HG02759 (cell line): Measurements from ENCODE around the gene ITLN1.
A peak's percentile ranks its signal among the peaks of the same experiment; 100 is the strongest.

Experiments used
- ATAC-seq: cut with Tn5 transposase; IDR thresholded peaks from one replicate; pipeline ENCODE4 v1.9.1; 2021; ENCODE audit warnings: mild to moderate bottlenecking, moderate library complexity; ENCODE audit not compliant: unreplicated experiment

Gene ITLN1

DNA sequence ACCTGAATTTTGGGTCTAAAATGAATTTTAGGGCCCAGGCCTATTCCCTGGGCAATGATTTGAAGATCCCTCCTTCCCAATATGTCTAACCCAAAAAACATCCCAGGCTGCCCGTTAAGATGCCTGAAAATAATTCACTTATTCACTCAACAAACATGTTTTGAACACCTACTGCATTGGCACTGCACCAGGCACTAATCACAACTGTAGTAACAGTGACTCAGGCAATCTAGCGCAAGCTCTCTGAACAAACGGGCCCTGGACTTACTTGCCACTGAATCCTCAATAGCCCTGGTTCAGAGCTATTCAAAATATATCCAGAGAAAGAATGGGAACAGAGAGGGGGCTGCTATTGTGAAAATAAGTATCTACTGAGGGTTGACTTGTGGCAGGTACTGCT lies 26.5 kb downstream of the ITLN1 start:
- no peak for ATAC-seq

DNA sequence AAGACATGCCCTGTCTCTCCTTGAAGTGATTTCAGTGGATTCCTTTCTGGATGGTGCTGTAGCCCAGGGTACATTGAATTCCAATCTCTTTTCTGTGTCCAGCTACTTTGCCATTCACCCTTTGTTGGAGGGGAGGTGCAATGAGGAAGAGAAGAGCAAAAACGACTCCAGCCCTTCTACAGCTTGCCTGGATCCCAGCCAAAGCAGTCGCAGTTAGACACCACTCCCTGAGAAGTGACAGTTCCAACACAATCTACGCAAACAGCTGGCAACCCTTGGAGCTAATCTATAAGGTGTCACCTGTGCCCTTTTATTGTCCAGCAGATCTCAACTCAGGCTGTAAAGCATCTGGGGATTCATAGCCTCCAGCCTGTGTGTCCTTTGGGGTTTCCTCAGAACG lies 26.9 kb downstream of the ITLN1 start:
- ATAC-seq: no peak

DNA sequence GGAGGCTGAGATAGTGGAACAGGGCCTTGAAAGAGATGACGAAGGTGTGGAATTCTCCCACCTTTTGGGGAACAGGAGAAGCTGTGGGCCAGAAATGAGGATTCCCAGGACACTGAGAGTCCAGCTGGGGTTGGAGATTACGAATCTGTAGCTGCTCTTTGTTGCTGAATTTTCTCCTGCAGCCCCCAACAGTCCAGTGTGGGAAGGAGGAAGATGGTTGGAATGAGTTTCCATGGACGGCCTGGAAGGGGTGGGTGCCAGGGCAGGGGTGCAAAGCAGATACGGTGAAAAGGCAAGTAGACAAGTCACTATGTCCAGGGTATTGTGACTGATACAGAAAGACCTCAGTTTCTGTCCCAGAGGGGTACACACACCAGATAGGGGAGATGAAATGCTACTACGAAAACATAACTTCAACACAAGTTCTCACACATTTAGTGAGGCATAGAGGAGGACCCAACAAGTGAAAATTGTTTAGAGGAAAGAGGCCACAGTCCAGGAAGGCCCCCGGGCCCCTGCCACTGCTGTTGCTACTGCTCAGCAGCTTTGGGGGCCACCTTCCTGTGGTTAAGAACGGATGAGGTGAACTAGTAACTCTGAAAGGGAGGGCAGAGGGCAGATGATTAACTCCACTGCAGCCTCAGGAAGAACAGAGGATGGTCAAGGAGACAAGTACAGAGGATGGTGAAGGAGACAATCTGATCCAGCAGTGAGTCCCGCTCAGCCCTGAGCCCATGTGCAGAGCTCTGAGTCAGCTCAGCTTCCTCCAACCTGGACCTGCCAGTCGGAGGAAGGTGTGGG lies 29.6 kb downstream of the ITLN1 start:
- ATAC-seq: peak; percentile 78

DNA sequence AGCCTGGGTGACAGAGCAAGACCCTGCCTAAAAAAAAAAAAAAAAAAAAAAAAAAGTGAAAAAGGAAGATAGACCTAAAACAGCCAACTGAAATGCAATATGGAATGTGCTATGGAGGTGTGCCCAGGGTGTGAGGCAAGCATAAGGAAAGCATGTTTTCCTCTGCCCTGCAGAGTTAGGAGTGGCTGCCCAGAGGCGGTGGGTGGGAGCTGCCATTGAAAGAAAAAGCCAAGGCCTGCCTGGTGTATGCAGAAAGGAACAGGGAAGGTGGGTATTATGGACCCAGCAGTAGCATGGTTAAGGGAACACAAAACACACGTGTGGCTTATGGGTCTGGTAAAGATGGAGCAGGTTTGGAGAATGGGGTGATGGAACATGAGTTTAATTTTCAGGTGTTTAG lies 31.2 kb downstream of the ITLN1 start:
- no peak for ATAC-seq

GRCh38 chr1:160853014-160853413 lies 32.0 kb downstream of the ITLN1 start:
- no peak for ATAC-seq

DNA sequence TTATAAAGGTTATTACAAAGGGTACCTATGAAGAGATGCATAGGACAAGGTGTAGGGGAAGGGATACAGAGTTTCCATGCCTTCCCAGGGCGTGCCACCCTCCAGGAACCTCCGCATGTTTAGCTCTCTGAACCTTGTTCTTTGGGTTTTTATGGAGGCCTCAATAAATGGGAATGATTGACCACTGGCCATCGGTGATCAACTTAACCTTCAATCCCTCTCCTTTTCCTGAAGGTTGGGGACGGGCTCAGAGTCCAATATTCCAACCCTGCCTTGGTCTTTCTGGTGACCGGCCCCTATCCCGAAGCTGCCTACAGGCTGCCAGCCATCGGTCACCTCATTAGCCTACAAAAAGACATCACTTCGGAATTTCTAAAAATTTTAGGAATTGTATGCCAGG lies 34.0 kb downstream of the ITLN1 start:
- ATAC-seq: no peak

- no peak for ATAC-seq
These were observed 34.4 kb downstream of the ITLN1 start for GRCh38 chr1:160850541-160850940.

DNA sequence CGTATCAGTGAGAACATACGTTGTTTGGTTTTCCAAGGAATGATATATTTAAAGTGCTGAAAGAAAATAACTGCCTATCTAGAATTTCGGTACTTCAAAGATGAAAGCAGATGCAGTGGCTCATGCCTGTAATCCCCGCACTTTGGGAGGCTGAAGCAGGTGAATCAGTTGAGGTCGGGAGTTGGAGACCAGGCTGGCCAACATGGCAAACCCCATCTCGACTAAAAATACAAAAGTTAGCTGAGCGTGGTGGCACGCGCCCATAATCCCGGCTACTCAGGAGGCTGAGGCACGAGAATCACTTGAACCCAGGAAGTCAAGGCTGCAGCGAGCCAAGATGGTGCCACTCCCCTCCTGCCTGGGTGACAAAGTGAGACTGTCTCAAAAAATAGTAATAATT lies 38.7 kb downstream of the ITLN1 start:
- ATAC-seq: no peak

DNA sequence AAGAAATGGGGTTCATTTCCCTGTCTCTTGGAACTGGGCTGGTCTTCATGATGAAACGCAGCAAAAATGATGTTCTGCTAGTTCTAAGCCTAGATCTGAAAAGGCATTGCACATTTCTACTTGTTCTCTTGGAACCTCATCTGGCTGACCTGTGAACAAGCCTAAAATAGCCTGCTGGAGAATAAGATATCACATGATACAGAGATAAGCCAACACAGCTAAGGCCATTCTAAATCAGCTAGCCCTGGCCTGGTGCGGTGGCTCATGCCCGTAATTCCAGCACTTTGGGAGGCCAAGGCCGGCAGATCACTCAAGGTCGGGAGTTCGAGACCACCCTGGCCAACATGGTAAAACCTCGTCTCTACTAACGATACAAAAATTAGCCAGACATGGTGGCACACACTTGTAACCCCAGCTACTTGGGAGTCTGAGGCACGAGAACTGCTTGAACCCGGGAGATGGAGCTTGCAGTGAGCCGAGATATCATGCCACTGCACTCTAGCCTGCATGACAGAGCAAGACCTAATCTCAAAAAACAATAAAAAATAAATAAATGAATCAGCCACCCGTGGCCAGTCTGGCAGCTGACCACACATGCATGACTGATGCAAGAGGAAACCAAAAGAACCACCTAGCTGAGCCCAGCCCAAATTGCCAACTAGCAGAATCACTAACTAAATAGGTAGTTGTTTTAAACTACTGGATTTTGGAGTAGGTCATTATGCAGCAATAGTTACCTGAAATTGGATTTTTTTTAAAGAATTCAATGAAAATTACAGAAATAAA lies 40.3 kb downstream of the ITLN1 start:
- ATAC-seq: no peak

- ATAC-seq: no peak
These were observed 43.9 kb downstream of the ITLN1 start for GRCh38 chr1:160841079-160841478.

- ATAC-seq: no peak
These were observed 45.2 kb downstream of the ITLN1 start for GRCh38 chr1:160839746-160840145.

DNA sequence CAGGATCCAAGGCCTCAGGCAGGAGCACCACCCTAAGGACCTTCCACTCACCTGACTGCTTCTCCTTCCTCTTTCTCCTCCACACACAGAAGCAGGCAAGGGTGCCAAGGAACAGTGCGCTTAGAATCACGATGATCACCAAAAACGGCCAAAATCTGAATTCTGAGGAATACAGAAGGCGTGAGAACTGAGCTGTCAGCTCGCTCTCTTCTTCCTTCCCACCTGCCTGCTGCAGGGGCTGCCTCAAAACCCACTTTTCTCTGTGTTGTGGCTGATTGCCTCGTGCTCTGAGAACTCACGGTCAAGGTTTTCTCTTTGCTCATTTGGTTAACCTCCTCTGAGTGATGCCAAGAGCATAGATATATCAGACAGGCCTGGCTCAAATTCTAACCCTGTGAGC lies 46.1 kb downstream of the ITLN1 start:
- no peak for ATAC-seq

DNA sequence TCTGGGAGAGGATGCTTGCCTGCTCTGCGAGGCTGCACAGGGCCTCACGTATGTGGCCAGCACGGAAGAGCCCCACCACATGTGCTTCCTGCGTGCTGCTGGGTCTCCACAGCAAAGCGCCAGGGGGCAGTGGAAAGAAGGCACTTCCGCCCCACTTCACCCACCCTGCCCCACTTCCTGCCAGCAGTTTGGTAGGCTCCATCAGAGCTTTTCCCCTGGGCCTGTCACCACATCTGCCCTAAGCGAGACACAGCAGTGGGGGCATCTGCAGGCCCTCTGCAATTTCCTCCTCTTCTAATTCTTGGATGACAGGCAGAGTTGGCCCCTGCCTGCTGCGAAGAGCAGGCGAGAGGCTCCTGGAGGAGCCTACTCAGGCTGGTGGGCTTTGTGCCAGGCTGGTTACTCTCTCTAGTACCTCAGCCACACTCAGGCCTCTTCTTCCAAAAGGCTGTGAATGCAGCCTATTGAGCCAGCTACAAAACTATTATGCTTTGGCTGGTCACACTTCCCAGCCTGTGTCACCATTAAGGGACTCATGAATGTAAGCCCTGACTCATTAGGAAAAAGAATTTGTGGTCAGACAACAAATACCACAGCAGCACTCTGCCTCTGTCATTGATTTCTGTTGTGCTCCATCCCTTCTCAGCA lies 47.3 kb downstream of the ITLN1 start:
- peak; percentile 80 for ATAC-seq

DNA sequence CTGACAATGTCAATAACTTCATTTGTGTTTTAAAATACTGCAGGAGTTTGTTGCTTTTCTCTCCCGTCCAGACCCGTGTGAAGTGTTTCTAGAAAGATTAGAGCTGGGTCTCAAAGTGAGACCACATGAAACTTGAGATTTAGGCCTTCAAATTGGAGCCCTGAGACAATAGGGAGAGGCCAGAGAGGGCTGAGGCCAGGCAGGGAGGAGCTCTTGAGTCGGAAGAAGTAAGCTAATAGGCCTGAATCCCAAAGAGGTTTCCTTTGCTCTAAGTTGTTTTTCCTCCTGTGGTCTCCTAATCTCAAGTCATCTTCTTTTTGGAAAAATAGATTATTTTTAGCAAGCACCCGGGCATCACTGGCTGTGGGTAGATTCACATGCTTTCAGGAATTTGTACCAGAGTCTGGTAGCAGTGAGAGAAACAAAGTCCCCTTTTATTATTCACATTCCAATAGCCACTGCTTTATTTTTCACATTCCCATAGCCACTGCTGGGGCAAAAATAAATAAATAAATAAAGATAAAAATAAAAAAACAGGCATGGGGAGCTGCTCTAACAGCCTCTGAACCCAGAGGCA lies 47.9 kb downstream of the ITLN1 start:
- ATAC-seq: no peak

DNA sequence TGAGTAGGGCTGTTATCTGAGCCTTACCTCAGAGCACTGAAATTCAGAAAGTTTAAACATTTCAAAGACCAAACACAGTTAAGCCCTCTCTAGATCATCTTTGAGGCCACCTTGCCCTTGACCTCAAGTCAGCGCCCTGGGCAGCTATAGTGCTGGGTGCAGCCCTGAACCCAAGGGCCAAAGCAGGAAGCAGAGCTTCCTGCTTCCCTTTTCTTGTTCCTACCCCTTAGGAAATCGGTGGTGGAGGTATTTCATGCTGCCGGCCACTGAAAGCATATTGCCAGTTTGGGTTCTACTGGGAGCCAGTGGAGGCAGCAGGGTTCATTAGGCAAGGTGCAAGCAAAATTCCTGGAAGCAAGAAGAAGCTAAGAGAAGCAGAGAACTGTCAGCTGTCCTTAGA lies 48.4 kb downstream of the ITLN1 start:
- no peak for ATAC-seq

DNA sequence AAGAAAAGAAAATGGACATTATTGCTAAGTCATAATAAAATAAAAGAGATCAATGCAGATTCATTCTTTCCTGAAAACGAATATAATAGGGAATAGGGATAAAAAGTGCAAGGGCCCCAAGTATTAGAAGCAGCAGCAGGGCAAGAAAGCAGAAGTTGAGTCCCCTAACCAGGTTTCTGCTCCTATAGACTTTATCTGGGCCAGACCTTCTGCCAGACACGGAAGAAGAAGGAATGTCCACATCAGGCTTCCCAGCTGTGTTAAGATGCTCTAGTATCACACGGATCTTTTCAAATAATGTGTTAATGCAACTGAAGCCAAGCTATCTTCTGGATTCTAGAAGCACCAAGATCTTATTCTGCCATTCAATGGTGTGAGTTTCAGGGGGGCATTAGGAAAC lies 49.2 kb downstream of the ITLN1 start:
- ATAC-seq: no peak

DNA sequence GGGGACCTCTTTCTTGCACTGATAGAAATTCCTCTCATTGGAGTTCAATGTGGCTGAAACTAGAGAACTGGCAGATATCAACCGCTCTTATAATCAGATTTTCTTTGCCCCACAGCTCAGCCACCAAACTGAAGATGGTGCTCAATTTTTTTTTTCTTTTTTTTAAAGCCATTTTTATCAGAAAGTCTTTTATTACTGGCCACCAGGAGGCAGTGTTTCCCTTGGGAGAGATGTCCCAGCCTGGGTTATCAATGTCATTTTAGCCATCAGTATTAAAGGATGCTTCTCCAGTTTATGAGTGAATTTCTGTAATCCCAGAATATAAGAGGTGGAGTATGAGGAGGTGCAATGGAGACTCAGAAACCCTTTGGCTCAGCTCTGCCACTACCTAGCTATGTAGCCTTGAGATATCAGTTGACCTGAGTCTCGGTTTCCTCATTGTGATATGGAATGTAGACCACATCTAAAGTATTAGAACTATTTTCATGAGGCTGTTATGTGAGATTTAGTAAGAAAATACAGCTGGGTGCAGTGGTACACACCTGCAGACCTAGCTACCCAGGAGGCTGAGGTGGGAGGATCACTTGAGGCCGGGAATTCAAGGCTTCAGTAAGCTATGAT lies 49.9 kb downstream of the ITLN1 start:
- ATAC-seq: no peak

- ATAC-seq: no peak
These were observed 54.4 kb downstream of the ITLN1 start for GRCh38 chr1:160830321-160831153.

GRCh38 chr1:160829766-160830165 lies 55.2 kb downstream of the ITLN1 start:
- ATAC-seq: no peak

DNA sequence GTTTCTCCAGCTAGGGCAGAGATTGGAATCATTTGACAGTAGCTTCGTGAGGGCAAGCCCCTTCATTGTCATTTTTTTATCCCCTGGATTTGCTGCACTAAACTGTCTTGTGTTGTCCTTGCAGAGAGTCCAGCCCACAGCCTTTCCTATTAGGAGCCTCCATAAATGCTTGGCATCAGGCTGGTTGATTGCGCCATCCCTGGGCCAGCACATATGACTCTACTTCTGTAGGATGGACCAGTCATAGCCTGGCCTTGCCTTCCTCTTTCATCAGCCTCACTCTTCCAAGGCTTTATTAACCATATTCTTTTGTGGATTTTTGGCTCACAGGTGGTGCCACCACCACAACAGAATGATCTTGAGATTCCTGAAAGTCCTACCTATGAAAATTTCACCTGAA lies 57.6 kb downstream of the ITLN1 start:
- ATAC-seq: no peak
